ENCODE measurements around the gene SPON2. TPM values are rescaled to one million over a fixed set of nuclear protein-coding genes. Genes with fewer than 3 reads are reported as not detected.
A peak's percentile ranks its signal among the peaks of the same experiment; 100 is the strongest.

Gene SPON2
- total and polyA plus RNA-seq, 2 donors from 2014 or later, result 16.7 to 116 TPM

- H3K27ac ChIP-seq (ENCODE audit: low read depth in 2 of 2, low read length in 2 of 2), result no peak overlapping the region
- H3K9ac ChIP-seq (ENCODE audit: low read length in 3 of 3), result no peak overlapping the region
- no peaks in the 10 kb centered on the region for H3K27me3 ChIP-seq (ENCODE audit: control insufficient read depth, insufficient read depth, low read length)
- no peak for TF ChIP-seq CTCF (IDR thresholded peaks at IDR 0.05; ENCODE audit: borderline replicate concordance, extremely low read depth, insufficient read depth)
- no peak overlapping the region for H3K4me3 ChIP-seq (ENCODE audit: low read length in 3 of 3)
- no peak for FAIRE-seq
- intact Hi-C loops (cut with DNase I), result no loop called here
- DNase-seq, result no peak
- H3K9me3 ChIP-seq (ENCODE audit: control insufficient read depth in 2 of 3, insufficient read depth in 1 of 3, low read length in 3 of 3), result no peaks in the 10 kb centered on the region
- H3K36me3 ChIP-seq (ENCODE audit: control insufficient read depth in 2 of 3, insufficient read depth in 3 of 3, low read length in 3 of 3), result no peaks in the 10 kb centered on the region
- peaks cover 0 to 7% (median 5%) of the 10 kb centered on the region in 3 donors for H3K4me1 ChIP-seq (ENCODE audit: control insufficient read depth in 2 of 3, insufficient read depth in 2 of 3, low read depth in 1 of 3, low read length in 3 of 3)
Measured at GRCh38 chr4:1187182-1187581, 14.8 kb upstream of the SPON2 start.

GRCh38 chr4:1183985-1184773, 11.8 kb upstream of the SPON2 start:
- FAIRE-seq (no peak), DNase-seq (peak in 1 of 5 donors; percentile 1)
- Histone ChIP-seq H3K4me1 (ENCODE audit: control insufficient read depth in 2 of 3, insufficient read depth in 2 of 3, low read depth in 1 of 3, low read length in 3 of 3) (no peaks in the 10 kb centered on the region), H3K36me3 (ENCODE audit: control insufficient read depth in 2 of 3, insufficient read depth in 3 of 3, low read length in 3 of 3) (no peaks in the 10 kb centered on the region), H3K9ac (ENCODE audit: low read length in 3 of 3) (no peak overlapping the region), H3K27ac (ENCODE audit: low read depth in 2 of 2, low read length in 2 of 2) (no peak overlapping the region), H3K4me3 (ENCODE audit: low read length in 3 of 3) (no peak overlapping the region), H3K9me3 (ENCODE audit: control insufficient read depth in 2 of 3, insufficient read depth in 1 of 3, low read length in 3 of 3) (peaks cover 0 to 3% (median 0%) of the 10 kb centered on the region in 3 donors), H3K27me3 (ENCODE audit: control insufficient read depth, insufficient read depth, low read length) (no peaks in the 10 kb centered on the region)
- no peak for TF ChIP-seq CTCF (IDR thresholded peaks at IDR 0.05; ENCODE audit: borderline replicate concordance, extremely low read depth, insufficient read depth)
- intact Hi-C loops (cut with DNase I), result no loop called here

- no peak for FAIRE-seq
- Histone ChIP-seq H3K27ac (ENCODE audit: low read depth in 2 of 2, low read length in 2 of 2) (no peak overlapping the region), H3K4me1 (ENCODE audit: control insufficient read depth in 2 of 3, insufficient read depth in 2 of 3, low read depth in 1 of 3, low read length in 3 of 3) (no peaks in the 10 kb centered on the region), H3K4me3 (ENCODE audit: low read length in 3 of 3) (no peak overlapping the region), H3K9me3 (ENCODE audit: control insufficient read depth in 2 of 3, insufficient read depth in 1 of 3, low read length in 3 of 3) (peaks cover 0 to 3% (median 0%) of the 10 kb centered on the region in 3 donors), H3K36me3 (ENCODE audit: control insufficient read depth in 2 of 3, insufficient read depth in 3 of 3, low read length in 3 of 3) (no peaks in the 10 kb centered on the region), H3K9ac (ENCODE audit: low read length in 3 of 3) (no peak overlapping the region), H3K27me3 (ENCODE audit: control insufficient read depth, insufficient read depth, low read length) (no peaks in the 10 kb centered on the region)
- TF ChIP-seq CTCF (IDR thresholded peaks at IDR 0.05; ENCODE audit: borderline replicate concordance, extremely low read depth, insufficient read depth), result no peak
- intact Hi-C loops (cut with DNase I), result no loop called here
- DNase-seq, result no peak
Measured at GRCh38 chr4:1182313-1182712, 9.9 kb upstream of the SPON2 start.

Data from kidney (tissue), 14 donors.